Glomerular visceral epithelial cell (primary cell): ENCODE data around the gene NDST3.

Experiments
- DNase-seq: peaks from one replicate; pipeline ENCODE4 v3.0.0-alpha.2; 2016; ENCODE audit errors: extremely low spot score

Gene NDST3

DNA sequence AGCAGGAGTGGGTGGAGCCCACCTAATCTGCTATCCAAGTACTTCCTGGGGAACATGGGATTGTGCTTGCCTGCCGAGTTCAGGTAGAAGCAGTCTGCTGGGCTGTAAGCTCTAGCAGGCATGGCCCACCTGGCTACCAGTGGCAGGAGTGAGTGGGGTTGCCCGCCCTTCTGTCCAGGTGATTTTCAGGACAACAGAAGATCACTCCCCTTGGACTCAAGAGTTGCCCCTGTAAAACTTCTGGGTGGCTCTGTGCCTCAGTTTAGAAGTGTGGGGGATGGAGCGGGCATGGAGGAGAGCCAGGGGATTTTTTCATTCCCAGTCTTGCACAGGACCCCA lies 43.5 kb downstream of the NDST3 start:
- no peak for DNase-seq

DNA sequence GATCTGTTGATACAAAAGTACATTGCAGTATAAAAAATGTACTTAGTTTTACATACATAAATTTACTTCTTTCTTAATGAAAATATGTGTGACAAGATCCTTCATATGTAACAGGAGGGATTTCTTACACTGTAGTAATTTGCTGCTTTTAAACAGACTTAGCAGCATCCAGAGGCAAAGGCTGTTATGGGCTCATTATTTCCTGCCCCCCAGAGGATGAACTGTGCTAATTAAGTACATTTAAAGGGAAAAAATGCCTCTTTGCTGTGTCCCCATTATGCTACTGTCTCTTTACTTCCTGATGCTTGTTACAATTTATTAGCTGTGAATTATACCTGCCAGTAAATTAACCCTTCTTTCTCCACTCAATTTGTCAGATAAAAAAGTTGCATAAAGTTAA lies 47.1 kb downstream of the NDST3 start:
- DNase-seq, result no peak

DNA sequence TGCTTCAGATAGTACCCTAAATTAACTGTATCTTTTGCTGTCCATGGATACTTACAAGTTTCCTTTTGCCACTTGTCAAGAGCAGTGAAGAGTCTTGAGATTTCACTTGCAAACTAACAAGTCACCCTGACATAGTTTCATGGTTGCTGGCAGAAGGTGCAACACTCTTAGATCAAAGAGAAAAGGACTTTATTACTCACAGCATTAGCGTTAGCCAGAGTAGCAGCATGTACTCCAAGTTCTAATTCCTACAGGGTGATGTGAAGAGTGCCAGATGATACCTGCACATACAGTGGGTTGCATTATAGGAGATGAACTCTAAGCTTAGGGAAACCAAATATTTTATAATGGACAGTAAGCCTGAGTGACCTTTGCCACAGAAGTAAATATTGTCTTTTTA lies 47.9 kb downstream of the NDST3 start:
- no peak for DNase-seq

DNA sequence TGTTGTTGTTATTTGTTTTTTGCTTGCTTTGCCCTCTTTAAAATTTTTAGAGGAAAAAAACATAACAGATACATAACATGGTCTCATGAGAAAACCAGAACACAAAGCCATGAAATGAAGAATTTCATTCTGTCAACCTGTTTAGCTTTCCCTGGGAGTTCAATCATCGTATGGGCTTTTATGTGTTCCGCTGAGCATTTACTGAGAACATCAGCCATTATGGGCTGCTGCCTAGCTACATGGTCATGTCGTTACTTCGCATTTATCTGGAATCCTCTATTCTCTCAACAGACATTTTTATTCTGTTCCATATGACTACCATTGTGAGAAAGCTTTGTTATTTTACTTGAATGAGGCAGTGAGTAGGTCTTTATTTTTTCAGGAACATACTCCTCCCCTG lies 51.4 kb downstream of the NDST3 start:
- no peak for DNase-seq

DNA sequence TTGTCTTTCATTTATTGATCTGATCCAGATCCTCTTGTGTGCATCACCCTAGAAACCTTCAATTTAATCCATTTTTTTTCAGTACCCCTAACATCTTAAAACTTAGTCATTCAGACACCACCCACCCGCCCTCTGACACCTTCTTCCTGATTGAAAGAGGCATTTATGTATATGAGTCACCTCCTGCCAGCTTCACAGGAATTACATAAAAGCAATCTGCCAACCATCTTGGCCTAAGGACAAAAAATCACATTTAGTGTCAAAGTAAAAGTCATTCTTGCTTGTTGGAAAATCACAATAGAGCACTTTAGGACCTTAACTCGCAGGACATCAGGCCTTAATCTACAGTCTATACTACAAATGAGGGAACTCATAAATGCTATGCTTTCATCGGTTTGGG lies 52.1 kb downstream of the NDST3 start:
- peak; percentile 29 for DNase-seq

DNA sequence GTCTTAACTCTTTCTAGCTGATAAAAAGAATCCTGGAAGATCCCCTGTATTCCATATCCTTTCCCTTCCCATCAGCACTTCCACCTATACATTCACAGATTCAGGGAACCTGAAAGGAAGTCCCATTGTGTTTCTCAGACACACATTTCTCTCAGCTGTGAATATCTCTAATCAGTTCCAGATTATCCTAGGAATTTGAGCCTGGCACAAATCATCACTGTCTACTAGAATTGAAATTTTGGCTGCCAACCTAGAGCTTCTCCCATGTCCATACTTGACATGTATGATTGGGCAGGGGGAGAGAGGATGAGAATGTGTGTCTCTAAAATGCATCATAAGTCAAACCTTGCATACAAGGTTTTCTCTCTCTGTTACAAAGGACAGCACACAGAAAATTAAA lies 53.1 kb downstream of the NDST3 start:
- DNase-seq, result no peak

DNA sequence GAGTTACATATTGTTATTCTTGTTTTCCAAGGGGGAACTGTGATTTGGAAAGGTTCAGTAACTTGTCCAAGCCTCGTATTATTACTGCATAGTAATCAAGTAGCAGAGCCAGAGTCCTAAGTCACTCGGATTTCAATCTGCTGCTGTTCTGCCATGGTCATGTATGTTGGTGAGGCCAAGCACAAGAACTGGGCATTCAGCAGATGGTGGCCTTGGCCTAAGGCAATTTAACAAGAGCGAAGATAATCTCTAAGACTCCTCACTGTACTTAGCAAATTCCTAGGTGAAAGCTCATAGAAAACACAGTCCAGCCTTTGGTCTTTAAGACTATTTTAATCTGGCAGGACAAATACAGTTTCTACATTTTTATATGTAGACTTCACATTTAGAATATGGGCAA lies 64.8 kb downstream of the NDST3 start:
- no peak for DNase-seq

DNA sequence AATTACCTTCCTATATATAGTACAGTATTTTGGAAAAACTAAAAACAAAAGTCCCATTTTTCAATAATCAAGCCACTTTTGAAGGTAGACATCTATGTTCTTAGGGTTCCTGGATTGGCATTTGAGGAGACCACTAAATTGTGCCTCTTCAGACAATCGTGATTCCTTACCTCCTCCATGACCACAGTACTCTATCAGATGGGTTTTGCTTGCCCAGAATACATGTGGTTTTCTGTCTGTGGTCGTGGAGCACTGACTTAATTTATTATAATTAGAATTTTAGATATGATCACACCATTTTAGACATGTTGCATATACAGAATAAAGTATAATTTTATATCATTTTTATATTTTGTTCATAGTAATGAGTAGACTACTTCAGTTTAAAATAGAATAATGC lies 67.9 kb downstream of the NDST3 start:
- no peak for DNase-seq

DNA sequence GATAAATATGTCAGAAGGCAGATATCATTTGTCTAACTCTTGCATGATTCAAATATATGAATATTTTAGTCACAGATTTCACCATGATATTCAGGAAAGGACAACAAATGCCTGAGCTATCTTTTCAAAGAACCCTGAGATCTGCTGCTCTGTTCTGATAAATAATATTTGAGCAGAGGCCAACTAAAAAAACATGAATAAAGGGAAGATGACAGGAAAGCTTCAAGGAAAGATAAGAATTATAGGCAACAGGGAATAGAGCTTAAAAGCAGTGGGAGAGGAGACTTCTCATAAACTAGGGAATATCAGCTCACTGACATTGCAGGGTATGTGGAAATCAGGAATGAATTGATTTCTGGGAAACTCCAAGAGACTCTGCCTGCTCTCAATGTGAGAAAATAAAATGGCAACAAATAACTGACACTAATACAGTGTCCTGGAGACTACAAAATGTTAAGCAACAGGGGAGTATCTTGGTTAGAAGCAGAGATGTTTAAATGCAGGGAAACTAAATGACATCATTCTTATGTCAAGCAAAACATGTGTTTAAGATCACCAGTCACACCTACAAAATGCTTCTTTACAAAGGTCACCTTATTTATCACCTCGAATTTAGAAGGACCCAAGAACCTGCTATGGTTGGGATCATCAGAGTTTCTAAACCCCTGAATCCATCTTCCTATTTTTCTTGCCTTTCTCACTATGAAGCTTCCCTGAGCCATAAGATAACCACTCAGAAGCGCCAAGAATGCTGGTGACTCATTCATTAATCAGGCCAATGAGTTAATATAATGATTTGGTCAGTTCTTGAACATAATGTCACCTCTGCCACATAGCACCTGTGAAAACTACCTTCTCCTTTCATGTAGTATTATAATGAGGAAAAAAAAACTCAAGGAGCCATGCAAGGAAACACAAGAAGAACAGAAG lies 78.1 kb downstream of the NDST3 start:
- peak; percentile 7 for DNase-seq

DNA sequence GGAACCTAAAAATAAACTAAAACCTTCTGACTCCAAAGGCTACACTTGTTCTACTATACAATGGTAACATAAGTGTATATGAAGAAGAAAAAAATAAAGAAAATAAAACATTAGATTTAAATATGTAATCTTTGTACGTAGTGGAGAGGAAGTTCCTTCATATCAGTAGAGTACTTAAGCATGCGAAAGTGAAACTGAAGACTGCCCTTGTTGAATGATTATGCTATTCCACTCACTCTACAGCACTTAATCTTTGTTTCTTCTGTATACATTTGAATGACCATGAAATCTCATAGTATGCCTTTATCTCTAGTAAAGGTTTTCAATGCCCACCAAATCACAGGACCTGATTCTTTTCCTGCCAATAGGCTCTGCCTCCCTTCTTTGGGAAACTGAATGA lies 78.9 kb downstream of the NDST3 start:
- no peak for DNase-seq

DNA sequence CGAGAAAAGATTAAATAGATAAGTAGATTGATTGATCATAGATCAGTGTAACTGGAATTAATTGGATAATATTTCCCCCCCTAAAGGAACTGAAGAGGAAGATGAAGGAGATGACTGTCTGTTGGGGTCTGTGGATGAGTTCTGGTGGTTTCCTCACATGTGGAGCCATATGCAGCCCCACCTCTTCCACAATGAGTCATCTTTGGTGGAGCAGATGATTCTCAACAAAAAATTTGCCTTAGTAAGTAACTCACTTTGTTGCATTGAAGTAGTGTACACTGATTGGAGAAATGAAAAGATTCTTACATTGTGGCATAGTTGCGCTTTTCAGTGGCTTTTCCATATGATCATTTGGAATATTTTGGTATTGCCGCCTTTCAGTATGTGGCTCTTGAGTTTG lies 80.4 kb downstream of the NDST3 start:
- DNase-seq, result no peak

DNA sequence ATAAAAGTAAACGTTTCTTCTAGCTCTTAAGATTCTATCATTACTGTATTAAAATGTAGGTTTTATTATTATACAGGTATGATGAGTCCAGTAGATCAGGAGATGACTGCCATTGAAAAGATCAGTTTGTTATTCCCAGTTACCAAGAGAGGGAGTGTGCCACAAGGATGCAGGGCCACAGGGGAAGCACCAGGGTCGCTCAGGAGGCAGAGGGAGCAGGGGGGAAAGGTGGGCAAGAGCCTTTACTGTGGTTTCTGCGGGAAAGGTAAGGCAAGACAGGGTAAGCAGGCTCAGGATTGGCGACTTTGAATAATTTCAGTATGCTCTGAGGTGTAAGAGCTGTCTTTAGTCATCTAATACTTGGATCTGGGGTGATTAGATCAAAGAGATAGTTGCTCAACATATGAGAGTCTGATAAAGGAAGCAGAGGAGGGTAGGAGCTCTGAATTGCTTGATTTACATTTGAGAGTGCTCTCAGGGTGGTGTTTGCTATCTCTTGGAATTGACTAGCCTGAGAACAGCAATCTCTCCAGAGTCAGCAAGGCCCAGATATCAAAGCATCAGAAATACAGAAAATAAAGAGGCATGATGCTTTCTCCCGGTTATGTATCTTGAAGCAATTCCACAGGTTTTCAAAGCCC lies 86.0 kb downstream of the NDST3 start:
- DNase-seq, result no peak

DNA sequence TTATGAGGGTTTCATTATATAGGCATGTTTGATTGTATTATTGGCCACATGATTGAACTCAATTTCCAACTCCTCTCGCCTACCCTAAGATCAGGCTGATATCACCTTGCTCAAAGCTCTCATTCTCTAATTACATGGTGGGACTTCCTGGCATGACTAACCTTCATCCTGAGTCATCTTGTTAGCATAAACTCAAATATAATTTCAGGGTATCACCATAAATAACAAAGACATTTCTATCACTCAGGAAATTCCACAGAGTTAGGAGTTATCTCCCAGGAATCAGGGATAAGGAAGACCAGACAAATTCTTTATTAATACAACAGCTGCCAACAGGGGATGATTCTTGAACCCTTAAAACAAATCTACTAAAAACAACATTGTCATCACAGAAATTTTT lies 90.7 kb downstream of the NDST3 start:
- no peak for DNase-seq

DNA sequence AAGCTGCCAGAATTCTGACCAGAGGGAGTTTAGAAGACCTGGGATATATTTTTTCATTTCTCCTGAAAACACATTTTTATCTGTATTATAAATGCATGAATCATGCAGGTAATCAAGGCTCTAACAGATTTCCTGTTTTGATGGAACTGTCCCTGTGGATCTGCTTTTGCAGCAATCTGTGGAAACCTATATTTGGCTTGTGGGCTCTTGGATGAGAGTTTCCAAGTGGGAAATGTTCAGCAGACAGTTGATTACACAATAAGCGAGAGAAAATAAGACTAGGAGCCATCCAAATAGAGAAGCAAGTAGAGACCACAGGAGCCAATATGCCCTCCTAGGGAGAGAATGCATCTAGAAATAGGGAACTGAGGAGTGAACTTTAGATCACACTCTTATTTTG lies 105.0 kb downstream of the NDST3 start:
- DNase-seq, result no peak

DNA sequence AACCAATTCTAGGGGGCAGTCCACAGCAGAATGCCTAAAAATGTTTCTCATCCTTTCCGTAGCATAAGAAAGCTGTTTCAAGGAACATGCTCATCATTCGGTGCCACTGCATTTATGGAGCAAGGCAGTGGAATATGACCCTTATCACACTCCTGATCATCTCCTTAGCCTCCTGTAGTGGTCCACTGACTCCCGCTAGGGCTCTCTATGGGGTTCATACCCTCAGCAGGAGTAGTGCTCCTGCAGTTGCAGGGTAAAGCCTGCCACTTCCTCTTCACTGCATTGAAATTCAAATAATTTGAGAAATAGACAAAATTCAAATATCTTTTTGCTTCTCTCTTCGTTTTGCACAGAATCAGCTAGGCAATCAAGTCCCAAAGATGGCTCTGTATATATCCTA lies 107.0 kb downstream of the NDST3 start:
- no peak for DNase-seq

DNA sequence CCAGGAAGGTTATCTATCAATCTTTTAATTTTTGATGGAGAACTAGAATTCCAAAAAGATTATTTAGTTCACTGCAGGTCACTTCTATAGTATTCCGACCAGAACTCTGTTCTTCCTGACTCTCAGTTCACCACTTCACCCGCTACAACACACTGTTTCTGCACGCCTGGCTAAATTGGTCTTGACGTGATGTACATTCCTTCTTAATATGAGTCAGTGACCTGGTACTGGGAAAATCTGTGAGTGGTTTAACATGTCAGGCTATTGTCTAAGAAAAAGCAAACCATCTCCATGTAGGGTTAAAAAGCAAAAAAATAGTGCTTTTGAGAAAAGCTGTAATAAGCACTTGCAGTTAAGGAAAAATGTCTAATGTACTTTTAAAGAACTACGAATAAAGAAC lies 120.4 kb downstream of the NDST3 start:
- peak; percentile 45 for DNase-seq

DNA sequence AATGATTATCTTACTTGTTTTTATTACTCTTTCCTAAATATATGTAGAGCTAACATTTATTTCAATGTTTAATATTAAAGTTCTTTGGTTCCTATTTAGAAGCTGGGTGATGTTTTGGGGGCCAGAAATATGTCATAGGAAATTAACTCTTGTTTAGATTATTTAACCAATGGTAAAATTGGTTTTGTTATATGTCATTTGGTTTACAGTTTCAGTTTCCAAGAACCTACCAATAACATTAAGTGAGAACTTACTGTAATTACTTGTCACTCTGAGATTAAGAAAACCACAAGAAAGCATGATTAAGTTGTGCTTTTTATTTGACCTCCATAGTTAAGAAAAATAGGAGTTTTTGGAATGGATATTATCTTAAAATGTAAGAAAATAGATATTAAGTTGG lies 121.2 kb downstream of the NDST3 start:
- DNase-seq, result no peak

DNA sequence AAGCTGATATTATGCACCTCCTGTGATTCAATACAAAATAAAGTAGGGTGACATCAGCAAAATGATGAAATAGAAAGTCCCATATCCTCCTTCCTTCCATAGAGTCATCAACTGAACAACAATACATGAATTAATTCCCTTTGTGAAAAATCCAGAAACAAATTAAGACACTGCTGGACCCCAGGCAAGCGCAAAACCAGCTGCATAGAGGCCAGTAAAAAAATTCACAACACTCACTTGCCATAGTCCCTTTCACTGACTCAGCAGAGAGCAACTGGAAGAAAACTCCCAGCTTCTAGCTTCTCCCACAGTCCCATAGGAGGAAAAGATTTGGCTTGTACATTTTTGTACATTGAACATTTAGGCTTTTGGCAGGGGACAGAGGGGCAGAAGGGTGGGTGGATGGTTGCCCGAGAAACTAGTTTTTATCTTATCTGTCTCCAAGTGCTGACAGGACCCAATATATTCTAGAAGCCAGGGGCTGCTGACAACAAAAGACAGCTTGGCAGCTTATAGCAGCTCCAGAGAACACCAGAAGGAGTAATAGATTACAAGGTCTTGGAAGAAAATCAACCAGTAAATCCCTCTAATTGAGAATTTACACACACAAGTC lies 124.6 kb downstream of the NDST3 start:
- DNase-seq, result no peak

DNA sequence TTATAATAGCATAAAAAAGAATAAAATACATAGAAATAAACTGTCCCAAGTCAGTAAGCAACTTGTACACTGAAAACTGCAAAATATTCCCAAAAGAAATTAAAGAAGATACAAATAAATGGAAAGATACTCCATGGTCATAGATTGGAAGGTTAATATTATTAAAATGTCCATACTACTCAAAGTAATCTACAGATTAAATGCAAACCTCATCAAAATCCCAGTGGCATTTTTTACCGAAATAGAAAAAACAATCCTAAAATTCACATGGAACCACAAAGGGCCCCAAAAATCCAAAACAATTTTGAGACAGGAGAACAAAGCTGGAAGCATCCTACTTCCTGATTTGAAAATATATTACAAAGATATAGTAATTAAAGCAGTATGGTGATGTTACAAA lies 133.0 kb downstream of the NDST3 start:
- no peak for DNase-seq

DNA sequence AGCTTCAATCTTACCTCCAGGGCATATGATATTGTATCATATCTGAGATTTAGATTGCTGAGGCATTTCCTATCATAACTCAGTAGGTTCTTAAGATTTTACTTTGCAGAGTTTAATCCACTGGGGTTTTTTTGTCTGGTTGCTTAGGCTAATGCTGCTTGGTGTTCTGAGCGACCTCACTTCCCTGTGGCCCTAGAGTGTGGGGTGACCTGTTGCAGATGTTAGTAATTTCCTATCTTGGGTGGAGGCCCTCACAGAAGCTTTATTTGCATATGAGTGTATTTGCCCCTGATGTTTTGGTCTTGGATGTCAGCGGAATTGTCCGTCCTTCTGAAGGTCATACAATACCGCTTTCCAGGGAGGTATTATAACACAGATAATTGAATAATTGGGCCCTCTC lies 137.1 kb downstream of the NDST3 start:
- DNase-seq, result no peak

DNA sequence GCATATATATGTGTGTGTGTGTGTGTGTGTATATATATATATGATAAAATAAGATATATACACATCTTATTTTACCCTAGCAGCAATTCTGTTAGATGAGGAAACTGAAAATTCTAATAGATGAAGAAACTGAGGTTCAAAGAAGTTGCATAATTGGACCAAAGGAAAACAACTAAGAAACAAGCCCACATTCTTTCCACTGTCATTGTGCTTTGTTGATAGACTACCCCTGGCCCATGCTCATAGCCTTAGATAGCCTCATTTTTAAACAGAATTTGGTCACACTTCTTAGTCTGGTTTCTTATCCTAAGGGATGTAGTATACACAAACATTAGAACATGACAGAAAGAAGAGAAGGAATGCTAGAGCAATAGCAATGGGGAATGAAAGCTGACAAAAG lies 138.8 kb downstream of the NDST3 start:
- no peak for DNase-seq

DNA sequence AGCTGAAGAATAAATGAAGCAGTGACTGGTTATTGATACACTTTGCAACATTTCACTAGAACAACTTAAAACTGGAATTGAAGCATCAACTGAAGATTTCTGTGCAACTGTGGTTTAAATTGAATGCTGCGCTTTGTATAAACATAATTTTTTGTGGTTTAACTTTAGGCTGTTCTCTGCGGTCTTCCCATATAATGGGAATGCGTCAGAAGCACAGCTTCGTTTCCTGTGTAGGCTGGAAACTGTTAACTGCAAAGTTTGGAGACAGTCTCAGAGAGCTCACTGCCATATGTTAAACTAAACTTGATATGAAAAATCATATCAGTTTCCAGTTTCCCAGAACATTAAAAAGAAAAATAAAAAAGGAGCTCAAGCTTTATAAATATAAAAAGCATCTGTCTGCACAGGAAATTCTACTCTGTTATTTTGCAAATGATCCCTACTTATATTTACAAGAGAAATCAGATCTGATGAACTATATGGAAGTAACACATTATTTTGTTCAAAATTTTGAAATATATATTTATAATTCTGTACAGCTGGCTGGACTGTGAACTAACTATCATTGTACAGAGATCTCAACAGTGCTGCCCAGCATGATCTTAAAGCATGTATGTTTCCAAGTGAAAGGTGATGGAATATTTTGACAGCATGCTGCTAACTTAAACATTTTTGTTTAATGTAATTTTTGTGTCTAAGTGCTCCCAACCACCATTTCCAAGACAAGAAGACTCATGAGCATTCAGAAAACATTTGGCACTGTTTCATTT lies 139.9 kb downstream of the NDST3 start:
- no peak for DNase-seq
